IMR-90 (cell line): ENCODE results near the gene AFF2. TPM values are rescaled to one million over a fixed set of nuclear protein-coding genes. Genes with fewer than 3 reads are reported as not detected.

Source experiments
- ATAC-seq: fragments of 200-7000 bp; cut with Tn5 transposase; 2 replicates; pipeline ENCODE4 v1.9.1; 2020; ENCODE audit warnings: low read depth, mild to moderate bottlenecking, moderate library complexity
- BruUV-seq: library from RNA; stranded (reverse); fragments of 400-500 nt; replicated peaks from 2 replicates; lab custom pipeline; 2021; lab: Mats Ljungman, UMichigan
- CTCF ChIA-PET: fragments of 300-600 bp; formaldehyde crosslinking; extraction: SDS; loops from one replicate; lab custom pipeline; 2021; ENCODE audit warnings: antibody characterized with exemption; lab: Yijun Ruan, JAX
- POLR2A ChIA-PET: fragments of 300-600 bp; sonication (Branson Sonifier 250); formaldehyde crosslinking; loops from one replicate; lab custom pipeline; 2022; ENCODE audit warnings: antibody characterized with exemption; ENCODE audit not compliant: unreplicated experiment; lab: Charles Lee
- DNase-seq: peaks from one replicate; pipeline ENCODE4 v3.0.0; 2013
- H2AFZ ChIP-seq: replicated peaks from 2 replicates; pipeline ENCODE3; 2013; ENCODE audit warnings: low read length, mild to moderate bottlenecking; ENCODE audit not compliant: poor library complexity
- H2AK5ac ChIP-seq: 2 replicates; pipeline ENCODE4 v1.6.1; 2013; ENCODE audit warnings: low read depth, low read length, inconsistent platforms
- H2AK9ac ChIP-seq: replicated peaks from 2 replicates; pipeline ENCODE3; 2013; ENCODE audit warnings: mild to moderate bottlenecking, low read depth, low read length, moderate library complexity; ENCODE audit not compliant: poor library complexity
- H2BK120ac ChIP-seq: 2 replicates; pipeline ENCODE4 v1.6.1; 2013; ENCODE audit warnings: low read depth, low read length, inconsistent platforms
- H2BK15ac ChIP-seq: 3 replicates; pipeline ENCODE4 v1.6.1; 2013; ENCODE audit warnings: low read depth, low read length, inconsistent platforms
- H2BK20ac ChIP-seq: 2 replicates; pipeline ENCODE4 v1.6.1; 2013; ENCODE audit warnings: low read depth, mild to moderate bottlenecking, inconsistent platforms, low read length, moderate library complexity
- H2BK5ac ChIP-seq: 2 replicates; pipeline ENCODE4 v1.6.1; 2013; ENCODE audit warnings: mild to moderate bottlenecking, low read depth, low read length, inconsistent platforms; ENCODE audit not compliant: poor library complexity, severe bottlenecking
- H3K14ac ChIP-seq: replicated peaks from 2 replicates; pipeline ENCODE4 v1.6.1; 2013; ENCODE audit warnings: low read depth, low read length, inconsistent platforms
- H3K18ac ChIP-seq: 2 replicates; pipeline ENCODE4 v1.6.1; 2013; ENCODE audit warnings: low read depth, low read length, control low read depth
- H3K23ac ChIP-seq: 2 replicates; pipeline ENCODE4 v1.6.1; 2013; ENCODE audit warnings: low read depth, low read length, inconsistent platforms
- H3K27ac ChIP-seq: 2 replicates; pipeline ENCODE4 v1.5.1; 2013; ENCODE audit warnings: mild to moderate bottlenecking, control low read depth, low read length; ENCODE audit not compliant: insufficient read depth
- H3K27me3 ChIP-seq: 2 replicates; pipeline ENCODE4 v1.6.1; 2013; ENCODE audit warnings: low read length; ENCODE audit not compliant: control insufficient read depth, insufficient read depth
- H3K36me3 ChIP-seq: 2 replicates; pipeline ENCODE4 v1.6.1; 2013; ENCODE audit warnings: low read length, mixed read lengths; ENCODE audit not compliant: control insufficient read depth, insufficient read depth
- H3K4ac ChIP-seq: 2 replicates; pipeline ENCODE4 v1.6.1; 2013; ENCODE audit warnings: low read depth, low read length, inconsistent platforms
- H3K4me1 ChIP-seq: 2 replicates; pipeline ENCODE4 v1.6.1; 2013; ENCODE audit warnings: low read length, mixed read lengths; ENCODE audit not compliant: control insufficient read depth, insufficient read depth
- H3K4me2 ChIP-seq: 2 replicates; pipeline ENCODE4 v1.6.1; 2013; ENCODE audit warnings: low read depth, mild to moderate bottlenecking, control low read depth, low read length, moderate library complexity
- H3K4me3 ChIP-seq: 2 replicates; pipeline ENCODE4 v1.5.1; 2013; ENCODE audit warnings: low read depth, mild to moderate bottlenecking, control low read depth, low read length, moderate library complexity; ENCODE audit not compliant: insufficient read depth
- H3K56ac ChIP-seq: 2 replicates; pipeline ENCODE4 v1.6.1; 2013; ENCODE audit warnings: low read length, inconsistent platforms; ENCODE audit not compliant: insufficient read depth; ENCODE audit errors: extremely low read depth
- H3K79me1 ChIP-seq, 2 experiments: 2 replicates each; pipeline ENCODE4 v1.6.1; 2013; ENCODE audit warnings: low read length in 2 of 2, inconsistent platforms in 1 of 2, low read depth in 1 of 2
- H3K9ac ChIP-seq: 2 replicates; pipeline ENCODE4 v1.6.1; 2013; ENCODE audit warnings: low read depth, low read length, control low read depth
- H3K9me1 ChIP-seq: 2 replicates; pipeline ENCODE4 v1.6.1; 2013; ENCODE audit warnings: low read length, inconsistent platforms; ENCODE audit not compliant: insufficient read depth
- H3K9me3 ChIP-seq: 2 replicates; pipeline ENCODE4 v1.6.1; 2013; ENCODE audit warnings: low read length; ENCODE audit not compliant: control insufficient read depth, insufficient read depth
- H4K20me1 ChIP-seq: 2 replicates; pipeline ENCODE4 v1.6.1; 2013; ENCODE audit warnings: low read length, inconsistent platforms; ENCODE audit not compliant: insufficient read depth
- H4K5ac ChIP-seq: 2 replicates; pipeline ENCODE4 v1.6.1; 2013; ENCODE audit warnings: mild to moderate bottlenecking, low read depth, low read length, control low read depth
- H4K8ac ChIP-seq, 2 experiments: 2 replicates each; pipeline ENCODE4 v1.6.1; 2013; ENCODE audit warnings: low read depth in 2 of 2, low read length in 2 of 2, control low read depth in 1 of 2, inconsistent platforms in 1 of 2
- H4K91ac ChIP-seq: 2 replicates; pipeline ENCODE4 v1.6.1; 2013; ENCODE audit warnings: low read depth, low read length, inconsistent platforms; ENCODE audit not compliant: insufficient read depth
- RFX5 ChIP-seq: IDR thresholded peaks from 2 replicates; pipeline ENCODE4 v1.8.0; 2012; ENCODE audit warnings: low read depth, mild to moderate bottlenecking, low read length, moderate library complexity
- WGBS, 2 experiments: methylation state at CpG; one replicate each; pipeline versions ENCODE4 v1.1.5 to v1.1.7; 2013; ENCODE audit warnings: missing lambda C conversion rate in 2 of 2; ENCODE audit not compliant: insufficient read length in 1 of 2; ENCODE audit errors: extremely low coverage in 2 of 2; 5-methylcytosine and 5-hydroxymethylcytosine counted together
- dilution Hi-C: fragments of 300-500 bp; cut with HindIII; formaldehyde crosslinking; loops from one replicate; pipeline ENCODE4 v1.14.3; 2018; ENCODE audit warnings: low sequenced_read_pairs; ENCODE audit not compliant: unreplicated experiment
- in situ Hi-C: fragments of 300-500 bp; cut with MboI; formaldehyde crosslinking; loops from 3 replicates; pipeline ENCODE4 v1.14.3; 2019; ENCODE audit warnings: low sequenced_read_pairs, inconsistent platforms, mixed read lengths
- intact Hi-C: fragments of 100-400 bp; cut with micrococcal nuclease; formaldehyde crosslinking; loops from 2 replicates; pipeline ENCODE4 v1.10.0; 2022
- polyA plus RNA-seq, 3 experiments: library from polyadenylated mRNA; depleted of rRNA; stranded (reverse); fragments of >200 nt; gene quantifications; 2 replicates each; pipeline ENCODE4 v1.2.3, GENCODE V29; 2012; ENCODE audit warnings: low replicate concordance in 1 of 3
- total RNA-seq: library from RNA; depleted of rRNA; stranded (reverse); fragments of >200 nt; gene quantifications from 2 replicates; pipeline ENCODE4 v1.2.3, GENCODE V29; 2012

AFF2 gene
- total and polyA plus RNA-seq, 2 of the 4 experiments (the other 2 are of a cell fraction), result 0.15 to 0.72 TPM

DNA sequence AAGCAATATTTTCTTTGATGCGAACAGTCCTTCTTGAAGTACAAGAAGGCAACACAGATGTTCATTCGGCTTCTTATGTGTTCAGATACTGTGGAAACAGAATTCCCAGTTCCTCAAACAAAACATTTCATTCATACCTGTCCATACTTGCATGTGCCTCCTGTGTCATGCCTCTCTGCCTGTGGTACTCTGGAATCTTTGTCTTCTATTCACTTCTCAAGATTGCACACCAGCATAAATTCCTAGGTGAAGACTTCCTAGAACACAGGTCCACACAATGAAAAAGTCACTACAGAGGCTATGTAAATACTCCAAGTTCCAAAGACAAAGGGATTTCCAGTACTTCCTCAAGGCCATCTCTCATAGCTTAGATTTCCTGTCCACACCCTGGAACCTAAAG is 367.2 kb downstream of the AFF2 start:
- Histone ChIP-seq H4K5ac (no peak overlapping the region), H3K4ac (no peak overlapping the region), H2AFZ (no peak overlapping the region), H2AK5ac (no peak overlapping the region), H3K9ac (no peak overlapping the region), H3K4me1 (no peaks in the 10 kb centered on the region), H4K20me1 (no peaks in the 10 kb centered on the region), H2BK20ac (no peak overlapping the region), H4K91ac (no peak overlapping the region), H3K4me3 (no peak overlapping the region), H3K23ac (no peak overlapping the region), H3K18ac (no peak overlapping the region), H3K14ac (no peak overlapping the region), H3K56ac (no peak overlapping the region), H3K9me1 (no peaks in the 10 kb centered on the region), H3K79me1 (no peaks in the 10 kb centered on the region), H4K8ac (no peak overlapping the region), H3K9me3 (no peaks in the 10 kb centered on the region), H3K36me3 (no peaks in the 10 kb centered on the region), H3K27ac (no peak overlapping the region), H3K4me2 (no peak overlapping the region), H2BK5ac (no peak overlapping the region), H3K27me3 (no peaks in the 10 kb centered on the region), H2BK120ac (no peak overlapping the region), H2AK9ac (no peak overlapping the region), H2BK15ac (no peak overlapping the region)
- dilution Hi-C loops (no loop called here), in situ Hi-C loops (no loop called here), intact Hi-C loops (no loop called here)
- ChIA-PET CTCF (no interaction called here), POLR2A (no interaction called here)
- no TSS peak for BruUV-seq
- DNase-seq (no peak), ATAC-seq (no peak)
- 67% methylated on average over 2 of the region's 2 CpGs; no CpG with 5 or more reads in 1 of the 2 experiments for WGBS, 2 experiments
- TF ChIP-seq RFX5, result no peak
